Tibial nerve (tissue), 4 donors: ENCODE measurements around the gene NCOA3.

Experiments
- EP300 ChIP-seq, 2 donors: sonication (generic); formaldehyde crosslinking; IDR thresholded peaks; one replicate each; pipeline ENCODE4 v1.6.1; 2017; ENCODE audit warnings: antibody characterized with exemption in 2 of 2, mild to moderate bottlenecking in 1 of 2
- POLR2A ChIP-seq, 2 donors: fragments of 450-650 bp; IDR thresholded peaks; one replicate each; pipeline ENCODE4 v1.6.1; 2017; ENCODE audit warnings: antibody characterized with exemption in 2 of 2, mild to moderate bottlenecking in 2 of 2, moderate library complexity in 2 of 2
- TF ChIP-seq, protein P1 (sequence below), 5 experiments: fragments of 200-600 bp in 3 of 5; fragments of 450-650 bp in 2 of 5; sonication (generic) in 3 of 5; IDR thresholded peaks; one replicate each; pipeline ENCODE4 v1.5.1; 2016 to 2019; ENCODE audit warnings: antibody characterized with exemption in 5 of 5, mild to moderate bottlenecking in 3 of 5, moderate library complexity in 2 of 5

DNA sequence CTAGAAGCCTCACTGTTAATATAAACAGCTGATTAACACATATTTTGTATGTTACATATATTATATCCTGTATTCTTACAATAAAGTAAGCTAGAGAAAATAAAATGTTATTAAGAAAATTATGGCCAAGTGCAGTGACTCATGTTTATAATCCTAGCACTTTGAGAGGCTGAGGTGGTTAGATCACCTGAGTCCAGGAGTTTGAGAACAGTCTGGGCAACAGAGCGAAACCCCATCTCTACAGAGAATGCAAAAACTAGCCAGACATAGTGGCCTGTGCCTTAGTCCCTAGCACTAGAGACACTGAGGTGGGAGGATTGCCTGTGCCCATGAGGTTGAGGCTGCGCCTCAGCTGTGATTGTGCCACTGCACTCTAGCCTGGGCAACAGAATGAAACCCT is 81.9 kb downstream of the NCOA3 start:
- TF ChIP-seq, protein P1, sequence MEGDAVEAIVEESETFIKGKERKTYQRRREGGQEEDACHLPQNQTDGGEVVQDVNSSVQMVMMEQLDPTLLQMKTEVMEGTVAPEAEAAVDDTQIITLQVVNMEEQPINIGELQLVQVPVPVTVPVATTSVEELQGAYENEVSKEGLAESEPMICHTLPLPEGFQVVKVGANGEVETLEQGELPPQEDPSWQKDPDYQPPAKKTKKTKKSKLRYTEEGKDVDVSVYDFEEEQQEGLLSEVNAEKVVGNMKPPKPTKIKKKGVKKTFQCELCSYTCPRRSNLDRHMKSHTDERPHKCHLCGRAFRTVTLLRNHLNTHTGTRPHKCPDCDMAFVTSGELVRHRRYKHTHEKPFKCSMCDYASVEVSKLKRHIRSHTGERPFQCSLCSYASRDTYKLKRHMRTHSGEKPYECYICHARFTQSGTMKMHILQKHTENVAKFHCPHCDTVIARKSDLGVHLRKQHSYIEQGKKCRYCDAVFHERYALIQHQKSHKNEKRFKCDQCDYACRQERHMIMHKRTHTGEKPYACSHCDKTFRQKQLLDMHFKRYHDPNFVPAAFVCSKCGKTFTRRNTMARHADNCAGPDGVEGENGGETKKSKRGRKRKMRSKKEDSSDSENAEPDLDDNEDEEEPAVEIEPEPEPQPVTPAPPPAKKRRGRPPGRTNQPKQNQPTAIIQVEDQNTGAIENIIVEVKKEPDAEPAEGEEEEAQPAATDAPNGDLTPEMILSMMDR (IDR thresholded peaks at IDR 0.05): no peak
- TF ChIP-seq POLR2A (IDR thresholded peaks at IDR 0.05) (no peak), EP300 (IDR thresholded peaks at IDR 0.05) (no peak)
